ENCODE data around the gene KCNJ6.

The KCNJ6 gene

DNA sequence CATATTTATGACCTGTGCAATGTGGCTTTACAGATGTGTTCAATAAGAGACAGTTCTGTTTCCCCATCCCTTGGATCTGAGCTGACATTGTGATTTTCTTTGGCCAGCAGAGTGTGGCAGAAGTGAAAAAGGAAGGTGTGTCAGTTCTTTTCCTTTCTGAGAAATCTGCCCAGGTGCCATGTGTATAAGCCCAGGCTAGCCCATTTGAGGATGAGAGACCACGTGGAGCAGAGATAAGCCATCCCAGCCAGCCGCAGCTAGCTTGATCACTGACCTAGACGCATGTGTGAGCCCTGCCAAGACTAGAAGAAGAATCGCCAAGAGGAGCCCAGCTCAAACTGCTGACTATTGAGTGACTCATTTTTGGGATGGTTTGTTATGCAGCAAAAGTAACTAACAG is 127.8 kb downstream of the KCNJ6 start:
- TF ChIP-seq CTCF (IDR thresholded peaks at IDR 0.05; ENCODE audit: low read length, missing control alignments): no peak
- no peak for DNase-seq (ENCODE audit: low read depth)
- no peak overlapping the region for H3K4me3 ChIP-seq (replicated peaks; ENCODE audit: low read depth, low read length)

DNA sequence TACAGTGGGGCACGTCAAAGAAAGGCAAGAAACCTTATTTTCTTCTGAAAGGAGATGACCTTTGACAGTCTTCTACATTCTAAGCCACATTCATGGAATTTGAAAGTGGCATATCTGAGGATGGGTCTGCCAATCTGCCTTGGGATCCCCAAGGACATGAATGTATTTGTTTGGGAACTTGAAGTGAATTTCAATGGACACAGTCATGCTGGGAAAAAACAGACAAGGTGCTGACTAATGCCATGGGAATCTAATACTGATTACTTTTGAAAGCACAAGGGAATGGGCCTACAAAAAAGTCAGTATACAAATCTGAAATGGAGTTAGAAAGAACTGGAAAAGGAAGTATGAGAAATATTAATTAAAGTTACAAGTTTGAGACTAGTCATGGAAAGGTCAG is 128.8 kb downstream of the KCNJ6 start:
- DNase-seq (ENCODE audit: low read depth): peak; percentile 87
- H3K4me3 ChIP-seq (replicated peaks; ENCODE audit: low read depth, low read length): no peak overlapping the region
- no peak for TF ChIP-seq CTCF (IDR thresholded peaks at IDR 0.05; ENCODE audit: low read length, missing control alignments)

GRCh38 chr21:37784591-37785318 is 131.5 kb downstream of the KCNJ6 start:
- no peak for TF ChIP-seq CTCF (IDR thresholded peaks at IDR 0.05; ENCODE audit: low read length, missing control alignments)
- no peak overlapping the region for H3K4me3 ChIP-seq (replicated peaks; ENCODE audit: low read depth, low read length)
- no peak for DNase-seq (ENCODE audit: low read depth)

DNA sequence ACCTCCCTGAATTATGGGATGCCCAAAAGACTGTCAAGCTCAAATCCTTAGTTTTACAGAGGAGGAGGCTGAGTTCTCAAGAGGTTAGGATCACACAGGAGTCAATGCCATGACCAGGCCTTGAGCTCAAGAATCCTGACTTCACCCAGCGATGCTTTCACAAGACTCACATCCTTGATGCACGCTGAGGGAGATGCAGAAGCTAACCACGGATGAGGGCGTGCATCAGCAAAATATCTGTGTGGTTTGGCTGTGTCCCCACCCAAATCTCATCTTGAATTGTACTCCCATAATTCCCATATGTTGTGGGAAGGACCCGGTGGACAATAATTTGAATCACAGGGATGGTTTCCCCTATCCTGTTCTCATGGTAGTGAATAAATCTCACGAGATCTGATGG is 133.2 kb downstream of the KCNJ6 start:
- TF ChIP-seq CTCF (IDR thresholded peaks at IDR 0.05; ENCODE audit: low read length, missing control alignments): no peak
- DNase-seq (ENCODE audit: low read depth): peak; percentile 14
- H3K4me3 ChIP-seq (replicated peaks; ENCODE audit: low read depth, low read length): no peak overlapping the region

DNA sequence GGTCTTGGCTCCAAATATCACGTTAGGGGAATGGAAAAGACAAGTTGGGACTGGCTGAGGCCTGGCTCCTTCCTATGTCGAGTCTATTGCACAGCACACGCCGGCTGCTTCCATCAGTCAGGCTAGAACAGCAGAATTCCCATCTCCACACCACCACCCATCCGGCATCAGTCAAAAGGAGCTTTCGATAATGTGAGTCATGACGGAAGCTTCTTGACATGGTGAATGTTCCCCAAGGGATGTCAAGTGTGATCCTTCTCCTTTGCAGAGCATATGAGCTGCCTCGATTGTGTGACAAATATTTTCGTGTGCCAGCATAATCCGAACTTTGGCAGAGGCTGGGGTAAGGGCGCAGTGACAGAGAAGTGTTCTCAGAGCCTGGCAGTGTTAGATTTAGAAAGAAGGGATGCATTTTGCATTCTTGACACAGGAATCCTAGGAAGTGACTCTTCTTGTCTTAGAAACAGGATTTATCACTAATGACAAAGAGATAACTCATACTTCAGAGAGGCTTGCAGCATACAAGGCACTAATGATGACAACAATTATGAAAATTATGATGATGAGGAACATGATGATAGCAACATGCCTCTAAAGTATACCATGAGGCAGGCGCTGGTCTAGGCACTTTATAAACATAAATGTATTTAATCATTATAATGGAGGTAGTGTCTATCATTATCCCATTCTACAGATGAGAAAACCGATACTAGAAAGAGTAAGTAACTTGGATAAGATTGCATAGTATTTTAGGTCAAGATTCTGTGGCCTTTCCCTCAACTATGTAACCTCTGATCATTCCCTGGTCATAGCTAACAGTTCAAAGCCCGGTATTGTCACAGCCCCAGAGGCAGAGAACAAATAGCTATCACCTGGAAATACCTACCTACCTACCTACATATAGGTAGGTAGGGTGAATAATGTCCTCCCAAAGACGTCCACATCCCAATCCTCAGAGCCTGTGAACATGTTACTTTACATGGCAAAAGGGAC is 135.0 kb downstream of the KCNJ6 start:
- no peak overlapping the region for H3K4me3 ChIP-seq (replicated peaks; ENCODE audit: low read depth, low read length)
- TF ChIP-seq CTCF (IDR thresholded peaks at IDR 0.05; ENCODE audit: low read length, missing control alignments): no peak
- DNase-seq (ENCODE audit: low read depth): no peak

DNA sequence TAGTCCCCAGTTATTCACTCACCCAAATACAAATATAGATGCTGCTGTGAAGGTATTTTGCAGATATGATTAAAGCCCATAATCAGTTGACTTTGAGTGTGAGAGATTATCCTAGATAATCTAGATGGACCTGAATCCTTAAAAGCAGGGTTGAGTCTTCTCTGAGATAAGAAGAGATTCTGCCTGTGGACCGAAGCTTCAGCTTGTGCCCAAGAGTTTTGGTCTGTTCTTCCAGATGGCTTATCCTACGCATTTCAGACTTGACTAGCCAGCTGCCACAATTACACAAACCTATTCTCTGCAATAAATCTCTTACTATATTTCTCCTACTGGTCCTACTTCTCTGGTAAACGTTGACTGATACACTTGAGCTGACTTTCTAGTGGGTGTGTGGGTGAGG is 145.1 kb downstream of the KCNJ6 start:
- no peak for DNase-seq (ENCODE audit: low read depth)
- no peak overlapping the region for H3K4me3 ChIP-seq (replicated peaks; ENCODE audit: low read depth, low read length)
- no peak for TF ChIP-seq CTCF (IDR thresholded peaks at IDR 0.05; ENCODE audit: low read length, missing control alignments)
